UCSD-AML1 (cell line): Measurements from ENCODE around the gene CKMT1A.
"Not testable (repeated sequence)": the region's sequence is repeated elsewhere in the genome, so short reads cannot be mapped to it uniquely, and the experiment has no call there.

Experiments used
- DNase-seq: peaks from one replicate; lab custom pipeline; 2025; ENCODE audit not compliant: unreplicated experiment; lab: John Stamatoyannopoulos, UW

CKMT1A gene

GRCh38 chr15:43746903-43747309, 53.2 kb downstream of the CKMT1A start:
- not testable (repeated sequence) for DNase-seq

- no peak for DNase-seq
Measured at GRCh38 chr15:43748376-43748775, 54.7 kb downstream of the CKMT1A start.
